ENCODE results near the gene NEK9.

The NEK9 gene

DNA sequence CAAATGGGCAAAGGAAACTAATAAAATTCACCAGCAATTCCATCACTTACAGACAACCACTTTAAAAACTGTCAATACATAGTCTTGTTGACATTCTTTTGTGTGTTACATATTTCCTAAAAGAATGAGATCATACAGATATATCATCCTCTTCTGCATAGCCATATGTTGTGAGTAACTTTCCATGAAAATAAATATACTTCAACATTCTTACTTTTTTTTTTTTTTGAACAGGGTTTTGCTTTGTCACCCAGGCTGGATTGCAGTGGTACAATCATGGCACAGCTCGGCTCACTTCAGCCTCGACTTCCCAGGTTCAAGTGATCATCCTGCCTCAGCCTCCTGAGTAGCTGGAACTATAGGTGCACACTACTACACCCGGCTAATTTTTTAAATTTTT, 36.5 kb downstream of the NEK9 start:
- Histone ChIP-seq H3K18ac (ENCODE audit: low read length) (no peak overlapping the region), H3K9ac (ENCODE audit: low read depth, low read length, poor library complexity) (no peak overlapping the region), H3K4me2 (ENCODE audit: insufficient read depth, low read length, poor library complexity, severe bottlenecking) (no peak overlapping the region), H2AFZ (ENCODE audit: low read length) (no peak overlapping the region), H3K36me3 (replicated peaks in 1 of 2; ENCODE audit: control insufficient read depth in 2 of 2, insufficient read depth in 2 of 2, low read length in 2 of 2) (peaks cover 18 to 59% of the 10 kb centered on the region in 2 donors), H3K27me3 (ENCODE audit: control insufficient read depth in 3 of 3, insufficient read depth in 3 of 3, low read depth in 1 of 3, low read length in 3 of 3) (no peaks in the 10 kb centered on the region), H3K27ac (replicated peaks; ENCODE audit: low read length) (no peak overlapping the region), H3K14ac (ENCODE audit: low read length) (no peak overlapping the region), H2BK120ac (ENCODE audit: low read depth, low read length) (no peak overlapping the region), H4K91ac (ENCODE audit: low read depth, low read length, poor library complexity) (no peak overlapping the region), H2BK12ac (ENCODE audit: low read length) (no peak overlapping the region), H3K23ac (ENCODE audit: low read depth, low read length, poor library complexity) (no peak overlapping the region), H3K4me3 (ENCODE audit: low read length in 2 of 2) (no peak overlapping the region), H4K8ac (ENCODE audit: low read depth, low read length) (no peak overlapping the region), H3K4ac (ENCODE audit: low read length) (no peak overlapping the region), H3K79me1 (ENCODE audit: low read depth, low read length) (no peaks in the 10 kb centered on the region), H3K4me1 (ENCODE audit: control insufficient read depth in 2 of 2, insufficient read depth in 1 of 2, low read depth in 1 of 2, low read length in 2 of 2) (no peaks in the 10 kb centered on the region), H2BK15ac (ENCODE audit: low read length) (no peak overlapping the region), H3K9me3 (replicated peaks in 1 of 2; ENCODE audit: control insufficient read depth in 2 of 2, insufficient read depth in 1 of 2, low read depth in 1 of 2, low read length in 2 of 2) (no peaks in the 10 kb centered on the region), H2AK5ac (ENCODE audit: low read depth, low read length) (no peak overlapping the region), H2BK5ac (ENCODE audit: low read length) (no peak overlapping the region)
- DNase-seq (ENCODE audit: low spot score): no peak
- WGBS, 2 donors (ENCODE audit: extremely low coverage in 2 of 2, insufficient read length in 2 of 2, insufficient replicate concordance in 1 of 2): no CpG with 5 or more reads among the region's 3 CpGs

DNA sequence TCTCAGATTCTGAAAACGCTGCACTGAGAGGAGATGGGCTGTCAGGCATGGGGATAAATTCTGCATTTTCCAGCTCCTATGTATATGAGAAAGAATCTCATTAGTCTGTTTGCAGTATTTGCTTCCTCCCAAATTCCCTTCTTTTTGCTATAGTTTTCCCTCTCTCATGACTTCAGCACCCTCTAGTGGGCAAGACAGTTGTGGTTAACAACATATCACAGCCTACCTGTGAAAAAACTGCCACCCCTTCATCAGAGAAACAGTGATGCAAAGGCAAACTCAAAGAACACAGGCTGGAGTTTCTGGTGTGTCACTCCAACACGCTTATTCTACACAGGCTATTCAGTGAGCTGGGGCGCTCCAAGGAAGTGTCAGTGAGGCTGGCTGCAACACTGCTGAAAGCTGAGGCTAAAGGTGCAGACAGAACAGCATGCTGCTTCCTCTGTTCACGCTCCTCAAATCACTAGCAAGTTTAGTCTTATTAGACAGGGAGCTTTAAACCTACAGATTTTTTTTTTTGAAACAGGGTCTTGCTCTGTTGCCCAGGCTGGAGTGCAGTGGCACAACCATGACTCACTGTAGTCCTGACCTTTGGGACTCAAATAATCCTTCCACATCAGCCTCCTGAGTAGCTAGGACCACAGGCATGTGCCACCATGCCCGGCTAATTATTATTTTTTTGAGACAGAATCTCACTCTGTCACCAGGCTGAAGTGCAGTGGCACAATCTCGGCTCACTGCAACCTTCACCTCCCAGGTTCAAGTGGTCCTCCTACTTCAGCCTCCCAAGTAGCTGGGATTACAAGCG, 38.1 kb downstream of the NEK9 start:
- Histone ChIP-seq H3K4me3 (ENCODE audit: low read length in 2 of 2) (no peak overlapping the region), H3K18ac (ENCODE audit: low read length) (no peak overlapping the region), H3K4me2 (ENCODE audit: insufficient read depth, low read length, poor library complexity, severe bottlenecking) (no peak overlapping the region), H4K8ac (ENCODE audit: low read depth, low read length) (no peak overlapping the region), H3K9ac (ENCODE audit: low read depth, low read length, poor library complexity) (no peak overlapping the region), H3K14ac (ENCODE audit: low read length) (no peak overlapping the region), H4K91ac (ENCODE audit: low read depth, low read length, poor library complexity) (no peak overlapping the region), H3K27me3 (ENCODE audit: control insufficient read depth in 3 of 3, insufficient read depth in 3 of 3, low read depth in 1 of 3, low read length in 3 of 3) (no peaks in the 10 kb centered on the region), H3K23ac (ENCODE audit: low read depth, low read length, poor library complexity) (no peak overlapping the region), H3K27ac (replicated peaks; ENCODE audit: low read length) (no peak overlapping the region), H2BK12ac (ENCODE audit: low read length) (no peak overlapping the region), H2BK120ac (ENCODE audit: low read depth, low read length) (no peak overlapping the region), H3K9me3 (replicated peaks in 1 of 2; ENCODE audit: control insufficient read depth in 2 of 2, insufficient read depth in 1 of 2, low read depth in 1 of 2, low read length in 2 of 2) (no peaks in the 10 kb centered on the region), H3K79me1 (ENCODE audit: low read depth, low read length) (no peaks in the 10 kb centered on the region), H2AFZ (ENCODE audit: low read length) (peak overlapping the region; percentile 53), H3K4me1 (ENCODE audit: control insufficient read depth in 2 of 2, insufficient read depth in 1 of 2, low read depth in 1 of 2, low read length in 2 of 2) (no peaks in the 10 kb centered on the region), H2AK5ac (ENCODE audit: low read depth, low read length) (no peak overlapping the region), H2BK5ac (ENCODE audit: low read length) (no peak overlapping the region), H2BK15ac (ENCODE audit: low read length) (no peak overlapping the region), H3K36me3 (replicated peaks in 1 of 2; ENCODE audit: control insufficient read depth in 2 of 2, insufficient read depth in 2 of 2, low read length in 2 of 2) (peaks cover 27 to 60% of the 10 kb centered on the region in 2 donors), H3K4ac (ENCODE audit: low read length) (no peak overlapping the region)
- DNase-seq (ENCODE audit: low spot score): peak; percentile 33
- no CpG with 5 or more reads among the region's 7 CpGs for WGBS, 2 donors (ENCODE audit: extremely low coverage in 2 of 2, insufficient read length in 2 of 2, insufficient replicate concordance in 1 of 2)

DNA sequence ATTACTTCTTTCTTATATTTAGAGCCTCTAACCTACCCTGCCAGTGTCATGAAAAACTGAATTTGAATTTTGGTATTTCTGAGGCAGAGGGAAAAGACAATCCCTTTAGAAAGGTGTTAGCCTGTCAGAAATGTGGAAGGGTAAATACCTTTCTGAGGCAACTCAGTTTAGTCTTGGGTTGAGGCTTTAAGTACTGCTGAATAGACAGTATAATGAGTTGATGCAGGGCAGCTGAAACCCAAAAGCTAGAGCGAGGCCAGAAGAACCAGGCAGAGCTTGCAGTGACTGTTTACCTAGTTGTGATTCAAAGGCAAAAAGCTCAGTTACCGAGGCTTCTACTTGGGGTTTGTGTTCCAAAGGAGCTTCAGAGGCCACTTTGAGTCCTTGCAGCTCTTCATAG, 38.7 kb downstream of the NEK9 start:
- no peaks in the 10 kb centered on the region for H3K27me3 ChIP-seq (ENCODE audit: control insufficient read depth in 3 of 3, insufficient read depth in 3 of 3, low read depth in 1 of 3, low read length in 3 of 3)
- H2AK5ac ChIP-seq (ENCODE audit: low read depth, low read length): no peak overlapping the region
- H3K18ac ChIP-seq (ENCODE audit: low read length): no peak overlapping the region
- no peak for DNase-seq (ENCODE audit: low spot score)
- H3K14ac ChIP-seq (ENCODE audit: low read length): no peak overlapping the region
- H2BK15ac ChIP-seq (ENCODE audit: low read length): no peak overlapping the region
- H2BK5ac ChIP-seq (ENCODE audit: low read length): no peak overlapping the region
- H2BK120ac ChIP-seq (ENCODE audit: low read depth, low read length): no peak overlapping the region
- H3K36me3 ChIP-seq (replicated peaks in 1 of 2; ENCODE audit: control insufficient read depth in 2 of 2, insufficient read depth in 2 of 2, low read length in 2 of 2): peaks cover 28 to 63% of the 10 kb centered on the region in 2 donors
- no peaks in the 10 kb centered on the region for H3K79me1 ChIP-seq (ENCODE audit: low read depth, low read length)
- H3K9me3 ChIP-seq (replicated peaks in 1 of 2; ENCODE audit: control insufficient read depth in 2 of 2, insufficient read depth in 1 of 2, low read depth in 1 of 2, low read length in 2 of 2): no peaks in the 10 kb centered on the region
- WGBS, 2 donors (ENCODE audit: extremely low coverage in 2 of 2, insufficient read length in 2 of 2, insufficient replicate concordance in 1 of 2): no CpG with 5 or more reads among the region's 2 CpGs
- H2AFZ ChIP-seq (ENCODE audit: low read length): peak overlapping the region; percentile 53
- H3K4me3 ChIP-seq (ENCODE audit: low read length in 2 of 2): no peak overlapping the region
- H3K9ac ChIP-seq (ENCODE audit: low read depth, low read length, poor library complexity): no peak overlapping the region
- H3K23ac ChIP-seq (ENCODE audit: low read depth, low read length, poor library complexity): no peak overlapping the region
- H3K4me1 ChIP-seq (ENCODE audit: control insufficient read depth in 2 of 2, insufficient read depth in 1 of 2, low read depth in 1 of 2, low read length in 2 of 2): no peaks in the 10 kb centered on the region
- H4K91ac ChIP-seq (ENCODE audit: low read depth, low read length, poor library complexity): no peak overlapping the region
- no peak overlapping the region for H3K4ac ChIP-seq (ENCODE audit: low read length)
- no peak overlapping the region for H3K27ac ChIP-seq (replicated peaks; ENCODE audit: low read length)
- no peak overlapping the region for H2BK12ac ChIP-seq (ENCODE audit: low read length)
- H3K4me2 ChIP-seq (ENCODE audit: insufficient read depth, low read length, poor library complexity, severe bottlenecking): no peak overlapping the region
- no peak overlapping the region for H4K8ac ChIP-seq (ENCODE audit: low read depth, low read length)

DNA sequence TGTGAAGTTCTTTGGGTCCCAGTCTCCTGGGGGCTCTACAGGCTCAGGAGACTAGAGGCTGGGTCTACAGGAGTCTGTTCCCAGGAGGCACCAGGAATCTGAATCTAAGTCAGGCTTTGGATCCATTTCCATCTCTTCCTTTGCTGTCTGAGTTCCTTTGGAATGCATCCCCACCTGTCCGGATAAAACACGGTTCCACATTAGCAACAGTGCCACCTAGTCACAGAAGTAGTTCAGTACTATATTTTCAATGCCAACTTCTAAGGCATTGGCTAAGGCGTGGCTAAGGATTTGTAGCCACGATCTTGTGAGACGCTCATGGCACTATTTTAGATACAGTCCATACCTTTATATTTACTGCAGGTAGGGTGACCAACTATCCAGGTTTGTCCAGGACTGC, 42.3 kb downstream of the NEK9 start:
- H3K79me1 ChIP-seq (ENCODE audit: low read depth, low read length): no peaks in the 10 kb centered on the region
- no peak overlapping the region for H3K27ac ChIP-seq (replicated peaks; ENCODE audit: low read length)
- no peak overlapping the region for H2AK5ac ChIP-seq (ENCODE audit: low read depth, low read length)
- H3K4me2 ChIP-seq (ENCODE audit: insufficient read depth, low read length, poor library complexity, severe bottlenecking): no peak overlapping the region
- H3K9ac ChIP-seq (ENCODE audit: low read depth, low read length, poor library complexity): no peak overlapping the region
- H4K91ac ChIP-seq (ENCODE audit: low read depth, low read length, poor library complexity): no peak overlapping the region
- H2BK5ac ChIP-seq (ENCODE audit: low read length): no peak overlapping the region
- no peak overlapping the region for H2BK12ac ChIP-seq (ENCODE audit: low read length)
- H3K4me1 ChIP-seq (ENCODE audit: control insufficient read depth in 2 of 2, insufficient read depth in 1 of 2, low read depth in 1 of 2, low read length in 2 of 2): no peaks in the 10 kb centered on the region
- H3K4ac ChIP-seq (ENCODE audit: low read length): no peak overlapping the region
- no peak overlapping the region for H3K4me3 ChIP-seq (ENCODE audit: low read length in 2 of 2)
- H3K18ac ChIP-seq (ENCODE audit: low read length): no peak overlapping the region
- H3K27me3 ChIP-seq (ENCODE audit: control insufficient read depth in 3 of 3, insufficient read depth in 3 of 3, low read depth in 1 of 3, low read length in 3 of 3): no peaks in the 10 kb centered on the region
- no peaks in the 10 kb centered on the region for H3K9me3 ChIP-seq (replicated peaks in 1 of 2; ENCODE audit: control insufficient read depth in 2 of 2, insufficient read depth in 1 of 2, low read depth in 1 of 2, low read length in 2 of 2)
- H2BK15ac ChIP-seq (ENCODE audit: low read length): no peak overlapping the region
- no peak for DNase-seq (ENCODE audit: low spot score)
- H4K8ac ChIP-seq (ENCODE audit: low read depth, low read length): no peak overlapping the region
- no peak overlapping the region for H2BK120ac ChIP-seq (ENCODE audit: low read depth, low read length)
- no CpG with 5 or more reads among the region's 5 CpGs for WGBS, 2 donors (ENCODE audit: extremely low coverage in 2 of 2, insufficient read length in 2 of 2, insufficient replicate concordance in 1 of 2)
- no peak overlapping the region for H3K14ac ChIP-seq (ENCODE audit: low read length)
- H2AFZ ChIP-seq (ENCODE audit: low read length): no peak overlapping the region
- H3K23ac ChIP-seq (ENCODE audit: low read depth, low read length, poor library complexity): no peak overlapping the region
- H3K36me3 ChIP-seq (replicated peaks in 1 of 2; ENCODE audit: control insufficient read depth in 2 of 2, insufficient read depth in 2 of 2, low read length in 2 of 2): peaks cover 27 to 60% of the 10 kb centered on the region in 2 donors

Data from neuronal stem cell (in vitro differentiated cells).